HS-27A (cell line): ENCODE measurements around the gene DENND4A.
"Not testable (repeated sequence)": the region's sequence is repeated elsewhere in the genome, so short reads cannot be mapped to it uniquely, and the experiment has no call there.

Experiments
- DNase-seq: peaks from one replicate; pipeline ENCODE4 v3.0.0-alpha.2; 2012; ENCODE audit warnings: low read depth, missing footprints

DENND4A gene

GRCh38 chr15:65789105-65789504, 3.0 kb downstream of the DENND4A start:
- DNase-seq: no peak

DNA sequence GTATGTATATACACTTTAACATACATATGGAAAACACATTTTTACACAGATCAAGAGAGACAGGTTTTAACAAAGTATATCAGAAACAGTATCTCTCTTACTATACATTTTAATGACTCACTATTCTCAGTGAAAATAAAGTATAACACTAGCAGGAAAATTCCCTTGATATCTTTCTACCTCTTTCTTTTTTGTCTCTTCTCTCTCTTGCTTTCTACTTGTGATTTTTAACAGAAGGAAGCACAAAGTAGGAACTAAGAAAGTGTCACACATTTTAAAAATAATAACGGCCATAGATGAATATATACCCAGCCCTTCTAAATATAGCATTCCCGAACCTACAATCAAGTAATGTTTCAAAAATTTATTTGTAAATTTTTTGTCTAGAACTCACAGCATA, 4.8 kb downstream of the DENND4A start:
- DNase-seq: no peak

- DNase-seq: no peak
Measured at GRCh38 chr15:65785151-65785550, 6.9 kb downstream of the DENND4A start.

DNA sequence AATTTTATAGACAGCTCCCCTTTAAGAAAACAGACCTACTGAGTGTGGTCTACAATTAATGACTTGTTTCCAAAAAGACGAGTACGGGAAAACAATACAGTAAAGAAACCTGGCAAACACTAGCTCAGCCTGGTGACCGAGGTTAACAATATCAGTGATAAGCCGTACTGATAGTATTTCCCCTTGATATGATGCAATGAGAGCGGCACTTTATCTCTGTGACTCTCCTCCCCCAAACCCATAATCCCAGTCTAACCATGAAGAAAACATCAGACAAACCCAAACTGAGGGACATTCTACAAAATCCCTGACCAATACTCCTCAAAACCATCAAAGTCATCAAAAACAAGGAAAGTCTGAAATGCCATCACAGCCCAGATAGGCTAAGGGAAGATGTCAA, 8.2 kb downstream of the DENND4A start:
- no peak for DNase-seq

GRCh38 chr15:65782096-65782495, 10.0 kb downstream of the DENND4A start:
- DNase-seq: no peak

- not testable (repeated sequence) for DNase-seq
Measured at GRCh38 chr15:65778701-65779100, 13.4 kb downstream of the DENND4A start.

DNA sequence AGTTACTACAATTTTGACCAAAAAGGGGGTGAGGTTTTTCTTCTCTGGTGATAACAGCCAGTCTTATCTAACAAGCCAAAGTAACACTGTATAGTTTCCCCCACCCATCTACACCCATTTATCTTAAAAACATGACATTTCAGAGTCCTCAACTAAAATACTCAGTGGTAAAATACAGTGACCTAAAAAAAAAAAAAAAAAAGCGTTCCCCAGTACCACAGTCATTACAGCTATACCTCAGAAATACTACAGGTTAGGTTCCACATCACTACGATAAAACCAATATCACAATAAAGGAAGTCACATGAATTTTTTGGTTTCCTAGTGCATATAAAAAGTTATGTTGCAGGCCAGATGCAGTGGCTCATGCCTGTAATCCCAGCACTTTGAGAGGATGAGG, 13.8 kb downstream of the DENND4A start:
- no peak for DNase-seq

- no peak for DNase-seq
Measured at GRCh38 chr15:65777843-65778242, 14.2 kb downstream of the DENND4A start.

- DNase-seq: no peak
Measured at GRCh38 chr15:65777053-65777452, 15.0 kb downstream of the DENND4A start.

DNA sequence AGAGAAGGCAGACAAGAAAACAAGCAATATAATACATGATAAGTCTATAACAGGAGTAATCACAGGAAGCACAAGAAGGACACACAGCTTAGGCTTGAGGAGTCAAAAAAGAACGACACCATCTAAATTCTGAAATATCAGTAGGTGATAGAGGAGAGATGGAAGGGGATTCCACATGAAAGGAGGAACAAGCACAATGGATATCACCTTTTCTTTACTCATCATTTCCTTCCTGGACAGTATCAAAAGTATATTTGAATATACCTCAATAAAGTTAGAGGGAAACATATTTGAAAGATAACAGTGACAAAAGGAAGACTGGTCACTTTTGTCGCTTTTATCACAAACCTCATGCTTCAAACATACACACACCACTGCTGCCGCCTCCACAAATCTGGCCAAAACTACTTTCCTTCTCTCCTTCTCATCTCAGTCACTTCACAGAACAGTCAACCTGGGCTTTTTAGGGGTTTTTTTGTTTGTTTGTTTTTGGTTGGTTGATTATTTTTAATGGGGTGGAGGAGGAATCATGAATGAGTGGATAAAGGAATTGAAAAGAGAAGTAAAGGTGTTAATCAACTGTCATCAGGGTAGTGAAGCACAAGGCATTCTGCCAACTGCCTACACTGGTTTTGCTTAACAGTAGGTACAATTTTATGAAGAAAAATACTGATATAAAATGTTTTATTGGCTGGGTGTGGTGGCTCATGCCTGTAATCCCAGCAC, 18.5 kb downstream of the DENND4A start:
- no peak for DNase-seq

DNA sequence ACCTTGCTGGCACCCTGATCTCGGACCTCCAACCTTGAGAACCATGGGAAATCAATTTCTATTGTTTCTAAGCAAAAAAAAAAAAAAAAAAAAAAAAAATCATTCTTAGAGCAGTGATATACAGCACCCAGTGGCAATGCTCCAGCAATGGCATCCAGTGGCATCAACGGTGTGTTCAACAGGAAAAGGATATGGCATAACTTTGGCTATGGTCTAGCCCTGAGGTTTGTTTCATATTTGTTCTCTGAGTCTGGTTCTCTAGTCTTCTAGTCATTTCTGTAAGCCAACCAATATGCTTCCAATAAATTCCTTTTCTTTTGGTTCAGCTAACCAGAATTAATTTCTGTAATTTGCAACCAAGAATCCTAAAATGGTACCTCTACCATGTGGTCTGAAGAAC, 19.2 kb downstream of the DENND4A start:
- DNase-seq: no peak

DNA sequence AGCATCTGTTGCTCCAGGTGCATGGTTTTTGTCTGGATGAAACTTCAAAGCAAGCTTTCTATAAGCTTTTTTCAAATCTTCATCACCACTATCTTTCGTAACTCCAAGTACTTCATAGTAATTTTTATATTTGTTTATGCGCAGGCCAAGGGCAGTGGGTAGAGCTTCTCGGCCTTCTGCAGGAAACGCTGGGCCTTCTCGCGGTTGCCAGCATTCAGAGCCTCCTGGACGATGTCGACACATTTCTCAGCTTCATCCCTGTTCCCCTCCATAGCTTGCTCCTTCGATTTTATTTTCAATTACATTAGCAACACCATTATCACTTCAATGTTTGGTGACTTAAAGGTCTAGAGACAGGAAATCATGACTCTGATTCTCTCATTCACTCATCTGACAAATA, 20.2 kb downstream of the DENND4A start:
- DNase-seq: no peak

DNA sequence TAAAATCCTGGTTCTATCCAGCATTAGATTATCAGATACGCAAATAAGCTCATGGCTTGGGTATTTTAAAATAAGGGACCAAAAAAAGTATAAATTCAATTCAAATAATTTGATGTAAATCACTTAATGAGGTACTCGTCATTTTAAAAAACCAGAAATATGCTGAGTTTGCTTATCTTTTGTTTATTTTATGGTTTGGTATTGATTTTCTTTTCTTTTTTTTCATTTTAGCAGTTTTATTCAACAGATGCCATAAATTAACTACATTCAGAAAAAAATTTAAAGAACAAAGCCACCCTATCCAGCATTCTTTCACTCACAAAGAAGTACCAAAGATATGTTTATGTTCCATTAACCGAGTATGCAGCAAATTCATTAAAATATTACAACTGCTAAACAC, 22.6 kb downstream of the DENND4A start:
- DNase-seq: no peak

DNA sequence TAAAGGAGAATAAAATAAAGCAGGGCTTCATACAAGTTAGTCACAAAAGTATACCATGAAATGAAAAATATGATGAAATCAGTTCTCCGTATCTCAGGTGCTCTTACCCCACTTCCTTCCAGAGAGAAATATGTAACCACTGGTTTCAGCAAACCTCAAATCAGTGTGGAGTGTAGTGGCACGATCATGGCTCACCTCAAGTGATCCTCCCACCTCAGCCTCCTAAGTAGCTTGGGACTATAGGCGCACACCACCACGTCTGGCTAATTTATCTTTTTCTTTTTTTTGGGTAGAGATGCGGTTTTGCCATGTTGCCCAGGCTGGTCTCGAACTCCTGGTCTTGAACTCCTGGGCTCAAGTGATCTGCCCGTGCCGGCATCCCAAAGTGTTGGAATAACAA, 24.2 kb downstream of the DENND4A start:
- DNase-seq: no peak

DNA sequence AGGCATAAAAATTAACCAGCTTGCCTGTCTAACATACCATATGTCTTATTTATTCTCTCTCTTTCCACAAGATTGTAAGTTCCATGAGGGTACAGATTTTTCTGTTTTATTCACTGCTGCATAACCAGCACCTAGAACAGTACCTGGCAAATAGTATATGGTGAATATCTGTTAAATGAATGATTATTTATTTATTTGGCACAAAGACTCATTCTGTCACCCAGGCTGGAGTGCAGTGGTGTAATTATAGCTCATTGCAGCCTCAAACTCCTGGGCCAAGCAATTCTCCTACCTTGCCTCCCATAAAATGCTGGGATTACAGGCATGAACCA, 24.9 kb downstream of the DENND4A start:
- no peak for DNase-seq

- no peak for DNase-seq
Measured at GRCh38 chr15:65766422-65767263, 25.4 kb downstream of the DENND4A start.

DNA sequence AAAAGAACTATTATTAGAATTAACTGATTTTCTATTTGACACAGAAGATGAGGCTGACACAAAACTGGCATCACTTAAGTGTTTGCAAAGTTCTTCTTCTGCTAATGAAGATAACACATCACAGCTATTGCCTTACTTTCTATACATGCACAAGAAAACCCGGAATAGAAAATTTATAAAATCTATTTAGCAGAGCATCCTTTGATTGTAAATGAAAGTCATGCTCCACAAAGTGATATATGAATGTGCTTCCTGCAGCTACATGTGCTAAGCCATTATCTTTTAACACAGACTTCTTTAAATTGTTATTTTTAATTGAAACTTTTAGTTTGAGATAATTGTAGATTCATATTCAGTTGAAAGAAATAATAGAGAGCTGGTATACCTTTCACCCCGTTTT, 27.0 kb downstream of the DENND4A start:
- DNase-seq: no peak

- DNase-seq: no peak
Measured at GRCh38 chr15:65762914-65763787, 28.9 kb downstream of the DENND4A start.

DNA sequence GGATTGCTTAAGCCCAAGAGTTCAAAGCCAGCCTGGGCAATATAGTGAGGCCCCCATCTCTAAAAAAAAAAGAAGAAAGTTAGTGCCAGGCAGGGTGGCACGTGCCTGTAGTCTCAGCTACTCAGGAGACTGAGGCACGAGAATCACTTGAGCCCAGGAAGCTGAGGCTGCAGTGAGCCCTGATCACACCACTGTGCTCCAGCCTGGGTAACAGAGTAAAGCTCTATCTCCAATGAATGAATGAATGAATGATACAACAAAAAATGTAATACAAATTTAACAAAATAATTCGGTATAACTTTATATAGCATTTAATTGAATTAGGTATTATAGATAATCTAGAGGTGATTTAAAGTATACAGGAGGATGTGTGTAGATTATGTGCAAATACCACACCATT, 29.7 kb downstream of the DENND4A start:
- DNase-seq: no peak

DNA sequence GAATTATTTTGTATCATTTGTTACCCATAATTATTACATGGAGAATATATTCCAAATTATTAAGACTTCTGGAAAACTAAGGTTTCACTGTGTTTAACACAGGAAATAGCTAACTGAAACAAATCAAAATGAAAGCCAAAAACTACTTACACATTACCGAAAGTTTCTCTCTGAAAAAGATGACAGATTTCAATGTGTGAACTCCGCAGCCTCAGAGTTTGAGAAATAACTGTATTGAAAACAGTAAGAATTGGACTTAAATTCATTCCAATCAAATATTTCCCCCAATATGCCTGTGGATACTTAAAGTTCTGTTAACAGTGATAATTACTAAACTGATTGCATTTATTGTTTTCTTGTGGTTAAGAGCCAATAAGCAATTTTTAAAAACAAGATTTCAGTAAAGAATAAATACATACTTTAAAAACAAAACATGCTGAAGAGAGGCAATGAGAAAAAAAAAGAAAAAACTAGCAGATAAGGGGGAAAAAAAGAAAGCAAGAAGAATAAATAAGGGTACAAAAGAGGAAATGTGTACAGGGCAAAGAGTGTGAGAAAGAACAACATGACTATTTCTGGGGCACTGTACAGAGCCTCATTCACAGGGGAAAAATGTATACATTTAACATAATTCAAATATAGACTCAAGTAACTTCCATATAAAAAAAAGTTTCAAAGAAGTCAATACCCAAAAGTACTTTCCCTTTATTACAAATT, 30.7 kb downstream of the DENND4A start:
- no peak for DNase-seq

- DNase-seq: no peak
Measured at GRCh38 chr15:65759441-65759840, 32.7 kb downstream of the DENND4A start.

DNA sequence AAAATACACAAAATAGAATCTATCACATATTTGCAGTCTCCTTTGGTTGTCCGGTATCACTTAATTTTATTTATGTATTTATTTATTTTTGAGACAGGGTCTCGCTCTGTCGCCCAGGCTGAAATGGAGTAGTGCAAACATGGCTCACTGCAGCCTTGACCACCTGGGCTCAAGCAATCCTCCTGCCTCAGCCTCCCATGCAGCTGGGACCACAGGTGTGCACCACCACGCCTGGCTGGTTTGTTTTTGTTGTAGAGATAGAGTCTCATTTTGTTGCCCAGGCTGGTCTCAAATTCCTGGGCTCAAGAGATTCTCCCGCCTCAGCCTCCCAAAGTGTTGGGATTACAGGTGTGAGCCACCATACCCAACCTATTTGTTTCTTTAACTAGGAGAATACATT, 33.9 kb downstream of the DENND4A start:
- no peak for DNase-seq
